CD4-positive, alpha-beta T cell (primary cell): ENCODE measurements around the gene ELAPOR1. TPM values are rescaled to one million over a fixed set of nuclear protein-coding genes. Genes with fewer than 3 reads are reported as not detected.

Source experiments
- ATAC-seq: fragments of 200-7000 bp; cut with Tn5 transposase; one replicate; pipeline ENCODE4 v1.10.0; 2022; ENCODE audit warnings: mild to moderate bottlenecking; ENCODE audit not compliant: poor library complexity
- CTCF ChIA-PET: fragments of 350-600 bp; sonication (Branson Sonifier 250); formaldehyde crosslinking; loops from one replicate; lab custom pipeline; 2021; ENCODE audit warnings: antibody characterized with exemption, inconsistent platforms; lab: Charles Lee
- POLR2A ChIA-PET: fragments of 350-600 bp; sonication (Branson Sonifier 250); formaldehyde crosslinking; loops from one replicate; lab custom pipeline; 2021; ENCODE audit warnings: antibody characterized with exemption, inconsistent platforms; lab: Charles Lee
- DNase-seq, 14 experiments: peaks; one replicate each; pipeline ENCODE4 v3.0.0-alpha.2; 2013 to 2020; ENCODE audit warnings: mixed read lengths in 2 of 14
- H3K27ac ChIP-seq, 2 donors: one replicate each; pipeline versions ENCODE4 v1.5.1 to v1.7.0; 2013; ENCODE audit warnings: low read length in 2 of 2, low read depth in 1 of 2, mild to moderate bottlenecking in 1 of 2
- H3K27me3 ChIP-seq, 2 experiments: 1 replicate in 1 of 2; 2 replicates in 1 of 2; pipeline versions ENCODE4 v1.6.1 to v1.7.0; 2013; ENCODE audit warnings: low read length in 2 of 2, control low read depth in 1 of 2, mild to moderate bottlenecking in 1 of 2, moderate library complexity in 1 of 2; ENCODE audit not compliant: insufficient read depth in 2 of 2, control insufficient read depth in 1 of 2
- H3K36me3 ChIP-seq: one replicate; pipeline ENCODE4 v1.6.1; 2013; ENCODE audit warnings: low read length, control low read depth; ENCODE audit not compliant: insufficient read depth
- H3K4me1 ChIP-seq: one replicate; pipeline ENCODE4 v1.6.1; 2013; ENCODE audit warnings: low read length, control low read depth; ENCODE audit not compliant: insufficient read depth
- H3K4me3 ChIP-seq: one replicate; pipeline ENCODE4 v1.5.1; 2013; ENCODE audit warnings: mild to moderate bottlenecking, low read length, moderate library complexity
- H3K9me3 ChIP-seq, 2 experiments: 1 replicate in 1 of 2; 2 replicates in 1 of 2; pipeline versions ENCODE4 v1.6.1 to v1.7.0; 2013; ENCODE audit warnings: low read length in 2 of 2, mild to moderate bottlenecking in 2 of 2, control low read depth in 1 of 2, moderate library complexity in 1 of 2; ENCODE audit not compliant: control insufficient read depth in 1 of 2, insufficient read depth in 1 of 2
- H3K27ac Mint-ChIP-seq: one replicate; pipeline ENCODE4 v1.8.0; 2020; ENCODE audit warnings: mixed read lengths
- H3K27me3 Mint-ChIP-seq: one replicate; pipeline ENCODE4 v1.8.0; 2021; ENCODE audit warnings: mixed read lengths
- H3K36me3 Mint-ChIP-seq: one replicate; pipeline ENCODE4 v1.8.0; 2021; ENCODE audit warnings: low read depth, mixed read lengths
- H3K4me1 Mint-ChIP-seq: one replicate; pipeline ENCODE4 v1.8.0; 2021; ENCODE audit warnings: low read depth, mixed read lengths
- H3K4me3 Mint-ChIP-seq: one replicate; pipeline ENCODE4 v1.8.0; 2020; ENCODE audit warnings: mild to moderate bottlenecking, mixed read lengths
- H3K9me3 Mint-ChIP-seq: one replicate; pipeline ENCODE4 v1.8.0; 2020; ENCODE audit warnings: mixed read lengths
- intact Hi-C, 2 experiments: fragments of 100-400 bp; cut with DNase I in 1 of 2; cut with micrococcal nuclease in 1 of 2; formaldehyde crosslinking; loops; one replicate each; pipeline versions ENCODE4 v1.15.1 to v1.9.0; 2023 to 2025; cut with DNase I, micrococcal nuclease
- total RNA-seq, 174 experiments: library from RNA in 2 of 174; stranded (reverse) in 2 of 174; gene quantifications; one replicate each; pipeline ENCODE4 v1.2.3 and lab custom pipeline; 2021 to 2026
- TF ChIP-seq, protein P1 (sequence below): fragments of 200-600 bp; IDR thresholded peaks from one replicate; pipeline ENCODE4 v1.8.0; 2022; ENCODE audit warnings: antibody characterized with exemption, mild to moderate bottlenecking

ELAPOR1 gene
- total RNA-seq, 2 experiments from 2014 or later: 14.2 to 16.1 TPM

- no peaks in the 10 kb centered on the region for H3K9me3 ChIP-seq
- H3K36me3 Mint-ChIP-seq: no peaks in the 10 kb centered on the region
- H3K4me1 Mint-ChIP-seq: peaks cover 17% of the 10 kb centered on the region
- no peak overlapping the region for H3K27ac ChIP-seq
- no peak for ATAC-seq
- no peaks in the 10 kb centered on the region for H3K36me3 ChIP-seq
- no peaks in the 10 kb centered on the region for H3K27me3 ChIP-seq
- H3K27ac Mint-ChIP-seq: no peak overlapping the region
- peaks cover 6% of the 10 kb centered on the region for H3K4me1 ChIP-seq
- no peaks in the 10 kb centered on the region for H3K27me3 Mint-ChIP-seq
- no peak overlapping the region for H3K4me3 ChIP-seq
- ChIA-PET CTCF (interaction anchor here (1.4 kb wide), 1 partner anchor 8 kb away, joined by 3 read pairs; no protein-coding TSS in a partner anchor), POLR2A (no interaction called here)
- no peaks in the 10 kb centered on the region for H3K9me3 Mint-ChIP-seq
- TF ChIP-seq, protein P1, sequence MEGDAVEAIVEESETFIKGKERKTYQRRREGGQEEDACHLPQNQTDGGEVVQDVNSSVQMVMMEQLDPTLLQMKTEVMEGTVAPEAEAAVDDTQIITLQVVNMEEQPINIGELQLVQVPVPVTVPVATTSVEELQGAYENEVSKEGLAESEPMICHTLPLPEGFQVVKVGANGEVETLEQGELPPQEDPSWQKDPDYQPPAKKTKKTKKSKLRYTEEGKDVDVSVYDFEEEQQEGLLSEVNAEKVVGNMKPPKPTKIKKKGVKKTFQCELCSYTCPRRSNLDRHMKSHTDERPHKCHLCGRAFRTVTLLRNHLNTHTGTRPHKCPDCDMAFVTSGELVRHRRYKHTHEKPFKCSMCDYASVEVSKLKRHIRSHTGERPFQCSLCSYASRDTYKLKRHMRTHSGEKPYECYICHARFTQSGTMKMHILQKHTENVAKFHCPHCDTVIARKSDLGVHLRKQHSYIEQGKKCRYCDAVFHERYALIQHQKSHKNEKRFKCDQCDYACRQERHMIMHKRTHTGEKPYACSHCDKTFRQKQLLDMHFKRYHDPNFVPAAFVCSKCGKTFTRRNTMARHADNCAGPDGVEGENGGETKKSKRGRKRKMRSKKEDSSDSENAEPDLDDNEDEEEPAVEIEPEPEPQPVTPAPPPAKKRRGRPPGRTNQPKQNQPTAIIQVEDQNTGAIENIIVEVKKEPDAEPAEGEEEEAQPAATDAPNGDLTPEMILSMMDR: no peak
- intact Hi-C loops: no loop called here
- no peak overlapping the region for H3K4me3 Mint-ChIP-seq
- DNase-seq: no peak
These were observed 22.0 kb downstream of the ELAPOR1 start for GRCh38 chr1:109135940-109136339.

DNA sequence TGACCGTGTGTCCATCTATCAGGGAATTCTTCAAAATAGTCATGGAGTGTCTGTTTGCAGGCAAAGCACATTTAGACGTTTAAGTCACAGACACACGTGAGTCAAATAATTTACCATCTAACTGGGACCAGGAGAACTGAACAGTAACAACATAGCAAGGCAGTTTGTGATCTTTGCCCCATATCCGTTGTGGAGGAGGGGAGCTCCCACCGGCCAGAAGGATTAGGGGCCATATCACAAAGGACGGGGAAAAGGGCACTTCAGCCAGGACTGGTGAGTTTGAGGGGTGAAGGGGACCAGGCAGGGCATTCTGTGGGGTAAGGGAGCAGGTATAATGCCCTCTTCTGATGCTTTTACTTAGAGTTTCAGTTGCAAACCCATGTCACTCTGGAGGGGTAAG lies 22.9 kb downstream of the ELAPOR1 start:
- TF ChIP-seq, protein P1: no peak
- no peaks in the 10 kb centered on the region for H3K36me3 Mint-ChIP-seq
- CTCF ChIA-PET: interaction anchor here (1.4 kb wide), 1 partner anchor 9 kb away, joined by 3 read pairs; no protein-coding TSS in a partner anchor
- intact Hi-C loops: no loop called here
- H3K4me1 Mint-ChIP-seq: peaks cover 17% of the 10 kb centered on the region
- ATAC-seq (no peak), DNase-seq (no peak)
- POLR2A ChIA-PET: no interaction called here
- H3K27ac ChIP-seq: no peak overlapping the region
- no peaks in the 10 kb centered on the region for H3K36me3 ChIP-seq
- H3K9me3 Mint-ChIP-seq: no peaks in the 10 kb centered on the region
- no peak overlapping the region for H3K27ac Mint-ChIP-seq
- H3K4me3 Mint-ChIP-seq: no peak overlapping the region
- no peaks in the 10 kb centered on the region for H3K27me3 ChIP-seq
- H3K27me3 Mint-ChIP-seq: no peaks in the 10 kb centered on the region
- no peaks in the 10 kb centered on the region for H3K9me3 ChIP-seq
- peaks cover 6% of the 10 kb centered on the region for H3K4me1 ChIP-seq
- no peak overlapping the region for H3K4me3 ChIP-seq

GRCh38 chr1:109137958-109138357 lies 24.0 kb downstream of the ELAPOR1 start:
- ChIA-PET POLR2A (no interaction called here), CTCF (no interaction called here)
- Histone ChIP-seq H3K4me3 (no peak overlapping the region), H3K27ac (no peak overlapping the region), H3K27me3 (no peaks in the 10 kb centered on the region), H3K9me3 (no peaks in the 10 kb centered on the region), H3K36me3 (no peaks in the 10 kb centered on the region), H3K4me1 (peaks cover 6% of the 10 kb centered on the region)
- no peak for DNase-seq
- Mint-ChIP-seq H3K9me3 (no peaks in the 10 kb centered on the region), H3K27me3 (no peaks in the 10 kb centered on the region), H3K27ac (no peak overlapping the region), H3K36me3 (no peaks in the 10 kb centered on the region), H3K4me3 (no peak overlapping the region), H3K4me1 (peaks cover 17% of the 10 kb centered on the region)
- TF ChIP-seq, protein P1: no peak
- intact Hi-C loops: no loop called here
- no peak for ATAC-seq
